HG02840 (cell line): ENCODE results near the gene TMEM220.
"Not testable (repeated sequence)": the region's sequence is repeated elsewhere in the genome, so short reads cannot be mapped to it uniquely, and the experiment has no call there.

ENCODE experiments used
- ATAC-seq: cut with Tn5 transposase; IDR thresholded peaks from one replicate; pipeline ENCODE4 v1.9.1; 2021; ENCODE audit warnings: mild to moderate bottlenecking, moderate library complexity, moderate number of reproducible peaks; ENCODE audit not compliant: unreplicated experiment, low FRiP score

TMEM220 gene

GRCh38 chr17:10755592-10756127, 25.8 kb upstream of the TMEM220 start:
- ATAC-seq, result no peak

- no peak for ATAC-seq
Observed at GRCh38 chr17:10754861-10755591, 25.2 kb upstream of the TMEM220 start.

- no peak for ATAC-seq
Observed at GRCh38 chr17:10754109-10754508, 24.3 kb upstream of the TMEM220 start.

GRCh38 chr17:10752696-10753095, 22.9 kb upstream of the TMEM220 start:
- ATAC-seq, result no peak

- no peak for ATAC-seq
Observed at GRCh38 chr17:10751563-10751962, 21.7 kb upstream of the TMEM220 start.

- ATAC-seq, result no peak
Observed at GRCh38 chr17:10750210-10750609, 20.4 kb upstream of the TMEM220 start.

GRCh38 chr17:10748531-10749181, 18.8 kb upstream of the TMEM220 start:
- no peak for ATAC-seq

GRCh38 chr17:10745231-10745630, 15.4 kb upstream of the TMEM220 start:
- ATAC-seq, result no peak

- ATAC-seq, result no peak
Observed at GRCh38 chr17:10744501-10745000, 14.7 kb upstream of the TMEM220 start.

- ATAC-seq, result no peak
Observed at GRCh38 chr17:10743316-10744009, 13.6 kb upstream of the TMEM220 start.

- no peak for ATAC-seq
Observed at GRCh38 chr17:10742431-10742830, 12.6 kb upstream of the TMEM220 start.

GRCh38 chr17:10741416-10742135, 11.8 kb upstream of the TMEM220 start:
- no peak for ATAC-seq

GRCh38 chr17:10739386-10739785, 9.6 kb upstream of the TMEM220 start:
- ATAC-seq, result no peak

- no peak for ATAC-seq
Observed at GRCh38 chr17:10738521-10739258, 8.9 kb upstream of the TMEM220 start.

- no peak for ATAC-seq
Observed at GRCh38 chr17:10737736-10738135, 7.9 kb upstream of the TMEM220 start.

GRCh38 chr17:10737168-10737622, 7.4 kb upstream of the TMEM220 start:
- ATAC-seq, result no peak

GRCh38 chr17:10735821-10736220, 6.0 kb upstream of the TMEM220 start:
- ATAC-seq, result no peak

GRCh38 chr17:10735251-10735650, 5.4 kb upstream of the TMEM220 start:
- ATAC-seq, result no peak

- no peak for ATAC-seq
Observed at GRCh38 chr17:10733666-10734065, 3.8 kb upstream of the TMEM220 start.

- not testable (repeated sequence) for ATAC-seq
Observed at GRCh38 chr17:10732121-10732520, 2.3 kb upstream of the TMEM220 start.
